CD14-positive monocyte (primary cell): ENCODE results near the gene GABARAP. TPM values are rescaled to one million over a fixed set of nuclear protein-coding genes. Genes with fewer than 3 reads are reported as not detected.

Experiments used
- DNase-seq, 3 donors: peaks; one replicate each; pipeline ENCODE4 v3.0.0-alpha.2; 2011 to 2022
- H2AFZ ChIP-seq: 2 replicates; pipeline ENCODE4 v1.6.0; 2012; ENCODE audit warnings: mild to moderate bottlenecking, low read depth, low read length, inconsistent platforms; ENCODE audit not compliant: insufficient read depth, poor library complexity, severe bottlenecking
- H3K27ac ChIP-seq, 2 donors: 1 replicate in 1 of 2; 2 replicates in 1 of 2; pipeline ENCODE4 v1.5.1; 2012 to 2013; ENCODE audit warnings: low read length in 2 of 2, control low read depth in 1 of 2, inconsistent platforms in 1 of 2, low read depth in 1 of 2, mild to moderate bottlenecking in 1 of 2
- H3K27me3 ChIP-seq, 2 donors: one replicate each; pipeline versions ENCODE4 v1.6.0 to v1.6.1; 2011 to 2013; ENCODE audit warnings: low read length in 2 of 2; ENCODE audit not compliant: control insufficient read depth in 2 of 2, insufficient read depth in 2 of 2
- H3K36me3 ChIP-seq, 2 donors: replicated peaks in 1 of 2; 1 replicate in 1 of 2; 2 replicates in 1 of 2; pipeline versions ENCODE4 v1.5.1 to v1.6.1; 2012 to 2013; ENCODE audit warnings: low read length in 2 of 2, control low read depth in 1 of 2, inconsistent platforms in 1 of 2, mild to moderate bottlenecking in 1 of 2; ENCODE audit not compliant: insufficient read depth in 2 of 2, control insufficient read depth in 1 of 2
- H3K4me1 ChIP-seq, 2 donors: 1 replicate in 1 of 2; 2 replicates in 1 of 2; pipeline versions ENCODE4 v1.5.1 to v1.6.1; 2012 to 2013; ENCODE audit warnings: low read length in 2 of 2, control low read depth in 1 of 2, inconsistent platforms in 1 of 2, mild to moderate bottlenecking in 1 of 2, moderate library complexity in 1 of 2; ENCODE audit not compliant: insufficient read depth in 2 of 2, control insufficient read depth in 1 of 2
- H3K4me2 ChIP-seq: replicated peaks from 2 replicates; pipeline ENCODE3; 2012; ENCODE audit warnings: low read length, moderate library complexity, mild to moderate bottlenecking; ENCODE audit not compliant: poor library complexity, severe bottlenecking; ENCODE audit errors: extremely low read depth
- H3K4me3 ChIP-seq, 3 experiments: fragments of 200-600 bp in 1 of 3; sonication (generic) in 1 of 3; replicated peaks in 1 of 3; 1 replicate in 2 of 3; 2 replicates in 1 of 3; pipeline ENCODE4 v1.5.1; 2011 to 2013; ENCODE audit warnings: low read length in 3 of 3, mild to moderate bottlenecking in 3 of 3, control low read depth in 2 of 3, low read depth in 2 of 3, inconsistent platforms in 1 of 3, moderate library complexity in 1 of 3
- H3K79me2 ChIP-seq: 2 replicates; pipeline ENCODE4 v1.6.0; 2012; ENCODE audit warnings: mild to moderate bottlenecking, control low read depth, inconsistent platforms, low read length, moderate library complexity; ENCODE audit not compliant: insufficient read depth
- H3K9ac ChIP-seq: 2 replicates; pipeline ENCODE4 v1.6.0; 2017; ENCODE audit warnings: low read length, mild to moderate bottlenecking; ENCODE audit not compliant: insufficient read depth, poor library complexity, severe bottlenecking
- H3K9me3 ChIP-seq, 2 donors: replicated peaks in 1 of 2; 1 replicate in 1 of 2; 2 replicates in 1 of 2; pipeline versions ENCODE4 v1.5.1 to v1.6.1; 2012 to 2013; ENCODE audit warnings: low read length in 2 of 2, control low read depth in 1 of 2; ENCODE audit not compliant: control insufficient read depth in 1 of 2, insufficient read depth in 1 of 2
- H4K20me1 ChIP-seq: 2 replicates; pipeline ENCODE4 v1.6.0; 2012; ENCODE audit warnings: mild to moderate bottlenecking, low read length, control low read depth, moderate library complexity; ENCODE audit not compliant: insufficient read depth
- H3K27ac Mint-ChIP-seq, 7 donors: one replicate each; pipeline ENCODE4 v1.8.0; 2020; ENCODE audit warnings: mild to moderate bottlenecking in 7 of 7, mixed read lengths in 7 of 7, moderate library complexity in 6 of 7, inconsistent platforms in 2 of 7
- H3K27me3 Mint-ChIP-seq, 3 donors: one replicate each; pipeline ENCODE4 v1.8.0; 2021 to 2022; ENCODE audit warnings: low read depth in 3 of 3, mild to moderate bottlenecking in 3 of 3, mixed read lengths in 3 of 3, moderate library complexity in 3 of 3, inconsistent platforms in 1 of 3
- H3K36me3 Mint-ChIP-seq, 2 donors: one replicate each; pipeline ENCODE4 v1.8.0; 2020; ENCODE audit warnings: mixed read lengths in 2 of 2, inconsistent platforms in 1 of 2, mild to moderate bottlenecking in 1 of 2
- H3K4me1 Mint-ChIP-seq: one replicate; pipeline ENCODE4 v1.8.0; 2020; ENCODE audit warnings: mild to moderate bottlenecking, mixed read lengths
- H3K4me3 Mint-ChIP-seq, 2 donors: one replicate each; pipeline ENCODE4 v1.8.0; 2020; ENCODE audit warnings: mild to moderate bottlenecking in 2 of 2, mixed read lengths in 2 of 2, moderate library complexity in 1 of 2
- H3K9me3 Mint-ChIP-seq, 7 donors: one replicate each; pipeline ENCODE4 v1.8.0; 2020 to 2022; ENCODE audit warnings: mixed read lengths in 7 of 7, mild to moderate bottlenecking in 6 of 7, moderate library complexity in 6 of 7, inconsistent platforms in 2 of 7
- whole genome bisulfite sequencing: methylation state at CpG from one replicate; pipeline ENCODE4 v1.1.5; 2013; ENCODE audit warnings: missing lambda C conversion rate; ENCODE audit not compliant: insufficient coverage; 5-methylcytosine and 5-hydroxymethylcytosine counted together
- intact Hi-C, 2 donors: fragments of 100-400 bp; cut with micrococcal nuclease; formaldehyde crosslinking; loops; one replicate each; pipeline versions ENCODE4 v1.15.0 to v1.15.1; 2023
- polyA plus RNA-seq, 3 donors: library from polyadenylated mRNA; depleted of rRNA in 1 of 3; unstranded in 2 of 3; stranded (reverse) in 1 of 3; fragments of 300-500 nt in 2 of 3; fragments of >200 nt in 1 of 3; fragmentation: Illumina TruSeq in 2 of 3; gene quantifications; 1 replicate in 2 of 3; 2 replicates in 1 of 3; pipeline ENCODE4 v1.2.3, GENCODE V29; 2012 to 2021
- TF ChIP-seq, protein P1 (sequence below): fragments of 200-600 bp; IDR thresholded peaks from one replicate; pipeline ENCODE4 v1.8.0; 2022; ENCODE audit warnings: antibody characterized with exemption, mild to moderate bottlenecking

The GABARAP gene
- polyA plus RNA-seq, 3 donors: 1,029 to 2,937 (median 2,814) TPM

DNA sequence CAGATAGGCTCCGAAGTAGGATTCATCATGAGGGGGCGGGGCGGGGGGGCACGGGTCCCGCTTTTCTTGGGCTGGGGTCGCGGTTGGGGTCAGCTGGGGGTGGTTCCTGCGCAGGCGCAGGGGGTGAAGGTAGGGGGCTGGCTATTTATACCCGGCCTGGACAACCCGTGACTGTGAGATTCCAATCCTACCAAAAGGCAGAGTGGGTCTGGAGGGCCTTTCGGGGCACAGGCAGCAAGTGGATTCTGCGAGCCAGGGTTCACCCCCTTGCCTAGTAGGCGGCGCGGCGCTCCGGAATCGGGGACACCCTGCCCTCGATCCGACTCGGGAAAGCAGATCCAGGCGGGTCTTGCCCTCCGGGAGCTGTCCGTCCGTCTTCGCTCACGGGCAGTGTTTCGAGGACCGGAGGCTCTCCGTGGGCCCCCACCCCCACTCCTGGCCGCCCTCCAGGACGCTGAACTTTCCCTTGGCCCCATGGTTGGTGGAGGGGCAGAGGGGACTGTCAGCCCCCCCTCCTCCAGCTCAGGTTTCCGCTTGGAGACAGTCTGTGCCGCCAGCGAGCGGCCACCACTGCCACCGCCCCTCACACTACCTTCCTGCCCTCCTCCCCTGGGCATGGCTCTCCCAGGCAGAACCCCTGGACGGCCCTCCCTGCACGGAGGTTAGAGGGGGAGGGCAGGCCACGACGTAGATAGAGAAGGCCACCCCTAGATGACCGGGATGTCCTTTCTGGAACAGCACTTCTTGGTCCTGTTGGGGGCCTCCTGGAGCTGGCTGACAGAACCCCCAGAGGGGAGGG is 39.9 kb upstream of the GABARAP start:
- no peak for DNase-seq
- H3K27me3 ChIP-seq: peaks cover 13 to 47% of the 10 kb centered on the region in 2 donors

More for the DNA sequence above, 39.9 kb upstream of the GABARAP start:
- peak overlapping the region in 2 of 3 experiments; percentile 28 to 72 for H3K4me3 ChIP-seq
- no peaks in the 10 kb centered on the region for H4K20me1 ChIP-seq
- peak overlapping the region; percentile 78 for H3K4me2 ChIP-seq
- WGBS: under 1% methylated on average over 32 of the region's 43 CpGs
- no peaks in the 10 kb centered on the region for H3K9me3 ChIP-seq
- H3K9ac ChIP-seq: no peak overlapping the region
- H3K79me2 ChIP-seq: no peaks in the 10 kb centered on the region
- peak overlapping the region in 1 of 7 donors; percentile 8 for H3K27ac Mint-ChIP-seq
- H2AFZ ChIP-seq: peak overlapping the region; percentile 46
- H3K4me3 Mint-ChIP-seq: peak overlapping the region; percentile 74 to 88
- H3K4me1 ChIP-seq: peaks cover 27 to 28% of the 10 kb centered on the region in 2 donors
- H3K27ac ChIP-seq: no peak overlapping the region
- H3K36me3 ChIP-seq: no peaks in the 10 kb centered on the region
- TF ChIP-seq, protein P1, sequence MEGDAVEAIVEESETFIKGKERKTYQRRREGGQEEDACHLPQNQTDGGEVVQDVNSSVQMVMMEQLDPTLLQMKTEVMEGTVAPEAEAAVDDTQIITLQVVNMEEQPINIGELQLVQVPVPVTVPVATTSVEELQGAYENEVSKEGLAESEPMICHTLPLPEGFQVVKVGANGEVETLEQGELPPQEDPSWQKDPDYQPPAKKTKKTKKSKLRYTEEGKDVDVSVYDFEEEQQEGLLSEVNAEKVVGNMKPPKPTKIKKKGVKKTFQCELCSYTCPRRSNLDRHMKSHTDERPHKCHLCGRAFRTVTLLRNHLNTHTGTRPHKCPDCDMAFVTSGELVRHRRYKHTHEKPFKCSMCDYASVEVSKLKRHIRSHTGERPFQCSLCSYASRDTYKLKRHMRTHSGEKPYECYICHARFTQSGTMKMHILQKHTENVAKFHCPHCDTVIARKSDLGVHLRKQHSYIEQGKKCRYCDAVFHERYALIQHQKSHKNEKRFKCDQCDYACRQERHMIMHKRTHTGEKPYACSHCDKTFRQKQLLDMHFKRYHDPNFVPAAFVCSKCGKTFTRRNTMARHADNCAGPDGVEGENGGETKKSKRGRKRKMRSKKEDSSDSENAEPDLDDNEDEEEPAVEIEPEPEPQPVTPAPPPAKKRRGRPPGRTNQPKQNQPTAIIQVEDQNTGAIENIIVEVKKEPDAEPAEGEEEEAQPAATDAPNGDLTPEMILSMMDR: no peak
- peaks cover 51 to 79% (median 55%) of the 10 kb centered on the region in 3 donors for H3K27me3 Mint-ChIP-seq
- peaks cover 0 to 5% of the 10 kb centered on the region in 2 donors for H3K36me3 Mint-ChIP-seq
- intact Hi-C loops: loop anchor here in 1 of 2 donors (5.0 kb wide), 1 partner anchor 60 kb away; no protein-coding TSS in a partner anchor
- H3K9me3 Mint-ChIP-seq: peaks cover 0 to 15% (median 2%) of the 10 kb centered on the region in 7 donors
- H3K4me1 Mint-ChIP-seq: peaks cover 30% of the 10 kb centered on the region
